GM19099 (cell line): ENCODE data around the gene KIAA0930.

Experiments
- POLR2A ChIP-seq: IDR thresholded peaks from 3 replicates; pipeline ENCODE4 v1.6.1; 2011; ENCODE audit warnings: low read depth; ENCODE audit not compliant: insufficient read length; ENCODE audit errors: extremely low read depth

The KIAA0930 gene

GRCh38 chr22:45230026-45230721, 10.5 kb downstream of the KIAA0930 start:
- TF ChIP-seq POLR2A: no peak

- no peak for TF ChIP-seq POLR2A
Measured at GRCh38 chr22:45229181-45229580, 11.5 kb downstream of the KIAA0930 start.

- no peak for TF ChIP-seq POLR2A
Measured at GRCh38 chr22:45228401-45228754, 12.3 kb downstream of the KIAA0930 start.

GRCh38 chr22:45227645-45228400, 12.9 kb downstream of the KIAA0930 start:
- TF ChIP-seq POLR2A: no peak

GRCh38 chr22:45226503-45227186, 14.0 kb downstream of the KIAA0930 start:
- no peak for TF ChIP-seq POLR2A

- no peak for TF ChIP-seq POLR2A
Measured at GRCh38 chr22:45225732-45226502, 14.8 kb downstream of the KIAA0930 start.

GRCh38 chr22:45224988-45225731, 15.5 kb downstream of the KIAA0930 start:
- no peak for TF ChIP-seq POLR2A

GRCh38 chr22:45224331-45224730, 16.4 kb downstream of the KIAA0930 start:
- no peak for TF ChIP-seq POLR2A

- TF ChIP-seq POLR2A: no peak
Measured at GRCh38 chr22:45223304-45224117, 17.2 kb downstream of the KIAA0930 start.

GRCh38 chr22:45221201-45221600, 19.5 kb downstream of the KIAA0930 start:
- no peak for TF ChIP-seq POLR2A

- TF ChIP-seq POLR2A: no peak
Measured at GRCh38 chr22:45218976-45219375, 21.7 kb downstream of the KIAA0930 start.

GRCh38 chr22:45217806-45218205, 22.9 kb downstream of the KIAA0930 start:
- TF ChIP-seq POLR2A: no peak

- TF ChIP-seq POLR2A: no peak
Measured at GRCh38 chr22:45217345-45217744, 23.3 kb downstream of the KIAA0930 start.
